Measurements from ENCODE around the gene P4HA3.

P4HA3 gene

DNA sequence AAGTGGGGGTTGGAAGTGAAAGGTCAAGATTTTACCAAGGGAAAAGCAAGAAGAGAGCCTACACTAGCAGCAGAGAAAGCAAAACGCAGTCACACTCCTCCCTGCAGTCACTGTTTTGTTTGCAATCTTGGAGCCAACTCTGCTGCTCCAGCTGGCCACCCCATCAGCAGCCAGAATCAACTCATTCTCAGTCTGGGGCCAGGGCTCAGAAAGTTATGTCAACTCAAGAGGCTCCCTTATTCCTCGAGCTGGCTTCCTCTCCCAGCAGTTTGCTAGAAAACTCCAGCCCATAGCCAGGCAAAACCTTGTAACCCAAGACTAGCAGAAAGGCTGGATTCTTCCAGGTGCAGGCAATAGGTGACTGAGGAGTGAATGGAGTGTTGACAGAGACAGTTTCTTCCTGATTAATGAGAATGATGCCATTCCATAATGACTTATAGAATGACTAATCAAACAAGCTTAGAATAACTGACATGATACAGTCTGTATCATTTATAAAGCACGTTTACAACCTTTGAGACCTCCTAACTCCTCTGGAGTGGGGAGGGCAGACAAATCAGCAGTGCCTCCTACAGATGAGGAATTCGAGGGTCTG is 53.4 kb downstream of the P4HA3 start:
- peak; percentile 56 for DNase-seq

DNA sequence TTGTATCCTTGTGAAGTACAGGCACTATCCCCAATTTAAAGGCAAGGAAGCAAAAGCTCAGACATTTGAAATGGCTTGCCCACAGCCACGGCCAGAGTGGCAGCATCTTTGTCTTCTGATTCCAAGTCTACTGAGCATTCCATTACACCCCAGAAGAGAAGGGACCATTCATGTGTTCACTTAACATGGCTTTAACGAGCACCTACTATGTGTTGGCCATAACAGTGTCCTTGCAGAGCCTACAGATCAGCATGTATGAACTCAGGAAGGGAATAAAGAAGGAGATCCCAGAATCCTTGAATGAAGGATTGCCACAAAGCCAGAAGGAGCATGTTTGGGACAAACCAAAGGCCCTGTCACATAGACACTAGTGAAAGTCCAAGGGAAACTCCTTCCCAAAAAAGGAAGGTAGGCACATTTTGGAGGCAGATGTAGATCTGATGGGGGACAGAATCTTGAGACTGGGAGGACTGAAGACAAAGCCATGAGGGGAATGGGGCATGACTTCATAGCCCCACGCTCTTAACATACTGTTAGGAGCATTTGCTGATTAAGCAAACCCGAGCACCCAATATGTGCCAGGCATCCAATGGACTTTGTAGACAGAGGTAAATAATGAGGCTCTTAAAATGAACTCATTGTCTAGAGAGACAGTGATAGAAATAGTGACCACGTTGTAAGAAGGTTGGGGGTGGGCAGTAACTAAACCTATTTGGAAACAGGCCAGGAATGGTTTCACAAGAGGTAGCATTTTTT is 54.9 kb downstream of the P4HA3 start:
- DNase-seq, result no peak

DNA sequence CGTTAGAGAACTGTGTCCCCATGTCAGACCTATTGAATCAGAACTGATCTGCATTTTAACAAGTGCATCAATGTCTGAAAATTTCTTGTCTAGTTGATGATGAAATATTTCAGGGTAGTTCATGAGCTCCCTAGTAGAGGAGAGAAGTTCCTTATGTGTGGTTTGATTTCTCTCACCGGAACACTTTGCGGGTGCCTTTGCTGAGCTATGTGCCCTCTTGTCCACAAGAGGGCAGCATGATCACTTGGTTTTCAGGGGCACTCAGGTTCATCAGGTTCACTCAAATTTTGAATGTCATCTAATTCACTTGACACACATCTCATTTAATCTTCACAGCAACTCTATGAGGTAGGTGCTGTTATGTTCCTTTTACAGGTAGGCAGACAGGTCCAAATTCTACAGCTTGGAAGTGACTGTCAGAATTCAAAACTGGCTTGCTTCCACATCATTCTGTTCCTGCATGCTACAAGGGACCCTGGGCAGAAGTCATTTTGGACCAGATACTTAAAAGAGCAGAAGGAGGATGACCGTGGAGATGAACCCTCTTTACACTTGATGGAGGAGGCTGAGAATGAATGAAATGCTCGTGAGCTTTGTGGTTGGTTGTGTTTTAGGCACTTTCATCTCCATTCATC is 55.6 kb downstream of the P4HA3 start:
- DNase-seq, result peak; percentile 71

DNA sequence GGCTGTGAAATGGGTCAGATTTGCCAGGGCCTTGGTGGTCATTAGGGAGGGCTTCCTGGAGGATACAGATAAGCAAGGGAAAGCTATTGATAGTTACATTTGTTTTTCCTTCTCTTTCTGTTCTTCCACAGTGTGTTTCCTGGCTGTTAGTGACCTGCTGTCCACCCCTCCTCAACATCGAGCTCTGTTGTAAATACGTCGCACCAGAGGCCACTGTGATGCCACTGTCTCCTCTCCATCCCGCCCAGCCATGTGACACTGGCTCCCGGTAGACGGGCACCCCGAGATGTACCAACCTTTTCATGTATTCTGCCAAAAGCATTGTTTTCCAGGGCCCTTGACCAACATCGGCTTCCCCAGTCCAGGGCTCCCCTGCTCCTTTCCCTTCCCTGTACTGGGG is 58.1 kb downstream of the P4HA3 start:
- DNase-seq, result no peak

DNA sequence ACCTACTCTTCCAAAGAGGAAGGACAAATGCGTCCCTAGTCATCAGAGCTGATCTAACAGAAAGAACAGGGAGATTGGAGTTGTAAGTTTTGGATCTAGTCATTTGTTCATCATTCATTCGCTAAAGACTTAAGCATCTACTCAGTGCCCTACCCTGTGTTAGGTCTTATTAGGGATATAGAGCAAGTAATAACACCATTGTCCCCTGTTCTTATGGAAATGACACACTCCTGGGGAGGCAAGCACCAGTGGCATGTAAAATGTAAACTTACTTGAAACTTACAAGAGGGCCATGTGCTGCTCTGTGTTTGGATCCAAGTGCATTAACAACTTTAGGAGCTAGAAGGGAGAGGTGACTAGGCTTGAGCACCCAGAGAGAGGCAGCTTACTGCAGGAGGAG is 61.9 kb downstream of the P4HA3 start:
- no peak for DNase-seq

DNA sequence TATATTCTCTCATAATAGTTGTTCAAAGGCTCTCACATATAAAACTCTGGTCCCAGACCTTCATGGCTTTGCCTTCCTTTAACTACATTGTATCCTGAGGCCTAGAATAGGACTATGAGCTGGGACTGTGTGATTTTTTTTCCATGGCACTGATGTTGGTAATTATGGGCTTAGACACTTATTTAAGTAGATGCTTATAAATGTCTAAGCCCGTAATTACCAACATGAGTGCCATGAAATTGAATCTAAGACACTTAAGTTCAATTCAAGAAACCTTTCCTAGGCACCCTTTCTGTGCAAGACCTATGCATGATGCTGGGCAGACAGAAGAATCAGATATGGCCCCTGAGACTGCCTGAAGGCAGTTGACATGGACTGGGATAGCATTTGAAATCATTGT is 63.0 kb downstream of the P4HA3 start:
- no peak for DNase-seq

DNA sequence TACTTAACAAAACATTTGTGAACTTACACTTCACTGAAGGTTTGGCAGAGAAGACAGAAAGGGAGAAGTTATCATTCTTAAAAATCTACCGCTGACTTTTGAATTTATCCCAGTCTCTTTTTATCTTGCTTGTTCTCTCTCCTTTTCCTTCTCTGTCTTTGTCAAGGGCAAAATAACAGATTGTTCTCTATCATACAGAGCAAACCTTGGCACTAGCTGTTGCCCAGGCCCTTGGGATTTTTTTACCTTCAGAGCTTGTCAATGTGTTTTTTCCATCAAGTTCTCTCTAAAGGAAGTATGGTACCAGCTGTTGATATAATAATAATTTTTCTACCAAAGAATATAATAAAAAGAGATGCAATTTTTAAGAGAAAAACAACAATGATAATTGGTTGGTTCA is 73.2 kb downstream of the P4HA3 start:
- no peak for DNase-seq

DNA sequence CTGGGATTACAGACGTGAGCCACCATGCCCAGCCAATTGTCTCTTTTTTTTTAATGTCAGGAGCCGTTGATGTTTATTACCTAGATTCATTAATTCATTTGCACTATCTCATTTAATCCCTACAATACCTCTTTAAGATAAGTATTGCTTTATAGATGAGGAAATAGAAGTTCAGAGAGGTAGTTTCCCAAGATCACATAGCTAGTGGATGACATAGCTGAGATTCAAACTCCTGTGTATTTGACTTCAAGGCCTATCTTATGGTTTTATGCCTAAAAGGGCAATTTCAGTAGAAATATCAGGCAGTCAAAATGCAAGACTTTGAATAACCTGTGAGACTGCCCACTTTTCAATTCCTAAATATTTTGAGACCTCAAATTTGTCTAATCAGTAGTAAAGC is 73.9 kb downstream of the P4HA3 start:
- no peak for DNase-seq

DNA sequence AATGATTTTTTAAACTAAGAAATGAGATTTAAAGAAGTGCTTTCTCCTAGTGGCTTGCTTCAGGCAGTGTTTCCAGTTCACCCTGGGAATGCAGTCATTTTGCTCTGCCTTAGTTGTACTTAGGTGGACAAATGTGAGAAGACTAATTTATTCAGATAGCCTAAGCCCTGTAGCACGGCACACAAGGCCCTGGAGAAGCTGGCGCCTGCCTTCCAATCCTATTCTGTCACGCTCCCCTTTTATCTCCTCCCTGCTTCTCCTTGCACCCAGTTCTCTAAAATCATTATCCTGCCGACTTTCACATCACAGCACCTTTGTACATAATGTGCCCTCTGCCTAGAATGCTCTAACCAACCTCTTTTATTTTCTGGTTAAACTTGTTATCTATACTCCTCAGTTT is 76.3 kb downstream of the P4HA3 start:
- no peak for DNase-seq

DNA sequence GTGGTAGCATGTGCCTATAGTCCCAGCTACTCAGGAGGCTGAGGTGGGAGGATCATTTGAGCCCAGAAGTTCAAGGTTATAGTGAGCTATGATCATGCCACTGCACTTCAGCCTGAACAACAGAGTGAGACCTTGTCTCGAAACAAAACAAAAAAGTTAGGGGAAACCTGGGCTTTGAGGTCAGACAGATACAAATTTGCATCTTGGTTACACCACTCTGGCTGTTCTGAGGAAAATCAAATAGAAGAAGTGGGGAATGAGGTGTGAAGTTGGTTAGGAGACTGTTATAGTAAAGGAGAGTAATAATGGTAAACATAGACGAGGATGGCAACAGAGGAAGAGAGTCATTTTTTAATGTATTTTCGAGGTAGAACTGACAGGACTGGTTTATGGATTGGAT is 77.8 kb downstream of the P4HA3 start:
- DNase-seq, result no peak

DNA sequence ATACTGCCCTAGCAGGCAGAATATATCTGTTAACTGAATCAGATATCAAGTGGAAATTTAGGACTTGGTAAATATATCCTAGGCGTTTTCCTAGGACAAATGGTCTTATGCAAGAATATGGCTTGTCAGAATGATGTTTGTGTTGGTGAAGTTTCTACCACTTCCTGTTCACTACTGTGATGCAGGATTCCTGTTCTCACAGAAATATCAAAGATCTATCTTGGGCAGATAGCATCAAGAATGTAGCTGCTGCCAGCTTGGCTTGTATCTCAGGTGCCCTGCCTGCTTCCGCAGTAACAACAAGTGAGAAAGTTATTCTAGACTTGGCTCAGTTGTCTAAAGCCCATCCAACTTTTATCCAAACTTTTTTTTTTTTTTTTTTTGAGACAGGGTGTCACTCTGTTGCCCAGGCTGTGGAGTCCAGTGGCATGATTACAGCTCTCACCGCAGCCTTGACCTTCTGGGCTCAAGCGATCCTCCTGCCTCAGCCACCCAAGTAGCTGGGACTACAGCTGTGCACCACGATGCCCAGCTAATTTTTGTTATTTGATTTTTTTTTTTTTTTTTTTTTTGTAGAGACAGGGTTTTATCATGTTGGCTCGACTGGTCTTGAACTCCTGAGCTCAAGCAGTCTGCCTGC is 79.0 kb downstream of the P4HA3 start:
- no peak for DNase-seq

DNA sequence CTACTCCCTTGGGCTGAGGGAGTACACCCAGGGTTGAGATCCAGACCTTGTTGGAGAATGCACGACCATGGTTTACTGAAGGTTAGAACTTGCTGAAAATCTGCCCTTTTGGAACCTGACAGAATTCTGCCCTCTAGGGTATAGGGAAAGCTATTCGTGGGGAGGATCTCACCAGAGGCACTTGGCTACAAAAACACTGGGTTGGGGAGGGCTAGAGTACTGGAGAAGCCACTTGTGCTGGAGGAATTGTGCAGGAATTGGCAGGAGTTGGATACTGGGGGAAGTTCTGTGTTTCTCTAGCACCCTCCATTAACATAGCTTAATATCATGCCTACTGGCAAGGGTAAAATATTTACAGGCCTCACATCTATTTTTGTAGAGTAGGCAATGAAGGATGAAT is 84.5 kb downstream of the P4HA3 start:
- DNase-seq, result no peak

DNA sequence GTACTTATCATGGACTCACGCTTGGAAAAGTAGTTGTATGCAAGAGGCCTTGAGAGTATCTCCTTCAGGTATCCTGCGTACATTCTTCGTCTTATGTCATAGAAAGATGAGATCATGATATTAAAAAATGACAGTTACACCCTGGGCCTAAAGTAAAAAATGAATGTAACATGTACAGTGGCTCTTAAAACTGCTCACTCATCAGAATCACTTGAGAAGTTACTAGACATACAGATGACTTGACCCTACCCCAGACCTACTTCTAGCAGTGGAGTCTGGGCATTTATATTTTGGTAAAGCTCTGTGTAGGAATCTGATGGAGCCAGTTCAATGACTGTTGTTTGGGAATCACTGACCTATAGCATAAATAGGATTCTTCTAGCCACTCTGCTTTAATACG is 85.9 kb downstream of the P4HA3 start:
- no peak for DNase-seq

DNA sequence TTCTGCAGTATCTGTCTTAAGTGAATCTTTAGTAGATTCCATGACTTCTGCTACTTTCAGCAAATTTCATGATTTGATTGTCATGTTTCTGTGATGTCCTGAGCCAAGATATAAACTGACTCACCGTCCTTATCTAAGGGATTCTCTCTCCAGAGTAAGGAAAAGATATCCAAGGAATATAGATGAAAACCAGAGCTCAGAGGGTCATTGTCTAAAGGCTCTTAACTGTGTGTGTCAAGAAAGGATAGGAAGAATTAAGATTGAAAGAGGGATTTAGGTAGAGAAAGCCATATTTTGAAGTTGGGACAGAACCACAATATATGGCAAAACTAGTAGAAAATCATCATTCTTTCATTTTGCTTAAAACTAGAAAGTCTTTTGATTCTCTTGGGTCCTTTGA is 89.6 kb downstream of the P4HA3 start:
- DNase-seq, result no peak

DNA sequence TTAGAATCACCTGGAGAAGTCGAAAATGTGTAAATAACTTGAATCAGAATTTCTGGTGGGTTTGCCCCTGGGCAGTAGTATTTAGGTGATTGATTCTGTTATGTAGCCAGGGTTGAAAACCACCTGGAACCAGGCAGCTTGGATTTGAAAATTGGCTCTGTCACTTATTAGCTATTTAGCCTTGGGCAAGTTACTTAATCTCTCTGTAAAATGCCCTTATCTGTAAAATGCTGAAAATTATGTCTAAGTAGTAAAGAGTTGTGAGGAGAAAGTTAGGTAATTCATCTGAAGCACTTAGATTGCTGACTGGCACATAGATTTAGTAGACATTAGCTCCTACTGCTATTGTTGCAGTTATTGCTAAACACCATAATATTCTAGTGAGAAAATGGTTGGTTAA is 91.1 kb downstream of the P4HA3 start:
- no peak for DNase-seq
